GM19023 (cell line): ENCODE results near the gene SMARCE1.

Source experiments
- ATAC-seq: cut with Tn5 transposase; IDR thresholded peaks from one replicate; pipeline ENCODE4 v1.9.1; 2021; ENCODE audit warnings: mild to moderate bottlenecking, moderate library complexity; ENCODE audit not compliant: unreplicated experiment

SMARCE1 gene

DNA sequence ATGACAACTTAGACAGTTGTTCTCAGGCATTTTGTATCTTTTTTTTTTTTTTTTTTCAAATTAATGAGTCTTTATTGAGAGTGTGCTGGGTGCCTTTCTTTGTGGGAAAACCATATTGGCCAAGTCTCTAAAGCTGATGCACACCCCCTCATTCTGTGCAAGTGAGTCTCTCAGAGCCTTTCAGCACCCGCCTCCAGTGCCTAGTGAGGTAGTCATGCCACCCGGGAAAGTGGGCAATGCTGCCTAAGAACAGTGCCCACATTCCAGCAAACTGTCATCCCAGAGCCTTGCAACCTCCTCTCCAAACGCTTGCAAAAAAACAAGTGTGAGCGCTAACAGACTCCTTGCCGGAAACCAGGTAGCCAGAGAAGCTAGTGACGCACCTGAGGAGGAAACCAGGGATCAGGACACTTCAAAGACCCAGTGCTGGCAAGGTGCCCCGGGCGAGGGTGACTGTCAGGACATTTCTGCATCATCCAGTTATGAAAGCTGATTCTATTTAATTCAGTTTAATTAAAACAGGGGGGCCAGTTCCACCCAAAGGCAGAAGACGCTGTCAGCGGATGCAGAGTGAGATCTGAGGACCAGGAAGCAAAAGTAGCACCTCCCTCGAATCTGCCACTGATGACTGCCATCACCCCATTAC is 34.9 kb downstream of the SMARCE1 start:
- ATAC-seq: no peak

DNA sequence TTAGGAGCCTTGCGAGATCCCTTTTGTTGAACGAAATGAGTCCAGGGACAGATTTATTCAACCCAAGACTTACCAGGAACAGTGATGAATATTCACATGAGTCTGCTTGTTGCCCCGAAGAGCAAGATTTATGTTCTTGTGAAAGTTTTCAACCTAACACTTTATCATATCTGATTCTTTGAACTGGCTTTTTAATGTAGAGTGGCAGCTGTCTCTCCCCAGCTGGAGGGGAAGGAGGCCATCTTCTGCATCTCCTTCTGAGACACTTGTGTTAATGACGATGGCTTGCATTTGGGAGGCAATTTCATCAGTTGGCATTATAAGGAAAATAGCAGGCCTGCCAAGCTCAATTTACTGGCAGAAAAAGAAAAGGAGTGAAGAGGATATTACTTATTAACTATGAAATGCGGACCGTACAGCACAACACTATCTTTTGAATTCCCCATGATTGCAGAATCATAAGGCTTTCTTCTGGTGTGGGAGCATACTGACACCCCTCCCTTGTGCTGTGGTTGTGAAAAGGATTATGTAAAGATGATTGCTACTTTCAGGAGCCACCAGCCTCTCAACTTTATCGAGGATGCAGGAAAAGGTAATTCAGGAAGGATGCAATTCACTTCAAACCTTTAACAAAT is 35.7 kb downstream of the SMARCE1 start:
- ATAC-seq: no peak

DNA sequence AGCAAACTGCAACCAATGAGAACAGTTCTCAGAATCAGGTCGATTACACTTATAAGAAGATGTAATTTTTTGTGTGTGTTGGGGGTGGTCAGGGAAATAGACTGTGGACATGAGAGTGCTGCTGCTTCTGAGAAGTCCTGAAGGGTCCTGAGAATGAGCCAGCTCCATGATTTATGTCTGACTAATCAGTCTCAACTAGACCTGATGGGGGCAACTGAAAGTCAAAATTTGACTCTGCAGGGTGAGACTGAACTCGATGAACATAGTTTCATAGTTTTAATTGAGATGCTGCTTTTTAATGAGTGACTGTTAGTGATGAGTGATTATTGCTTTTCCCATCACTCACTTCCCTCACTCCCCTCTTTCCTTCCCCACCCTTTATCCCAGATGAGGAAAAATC is 37.3 kb downstream of the SMARCE1 start:
- ATAC-seq: no peak

DNA sequence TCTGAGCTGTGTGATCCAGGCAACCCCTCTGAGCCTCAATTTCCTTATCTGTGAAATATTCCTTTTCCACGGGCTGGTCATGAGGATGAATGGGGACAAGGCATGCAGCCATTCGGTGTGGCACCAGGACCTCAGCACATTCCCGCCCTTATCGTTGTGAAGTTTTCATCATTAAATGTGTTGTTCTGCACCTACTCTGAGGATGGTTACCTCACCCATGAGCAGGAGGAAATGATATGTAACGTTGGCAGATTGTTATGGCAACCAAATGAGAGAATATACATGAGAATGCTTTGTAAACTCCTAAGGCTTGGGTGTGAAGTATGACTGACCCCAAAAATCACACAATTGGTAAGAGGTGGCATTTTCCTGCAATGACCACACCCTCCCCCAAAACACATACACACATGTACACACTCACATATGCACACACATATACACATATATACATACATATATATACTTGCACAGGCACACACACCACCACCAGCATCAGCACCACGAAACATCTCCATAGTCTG is 39.5 kb downstream of the SMARCE1 start:
- ATAC-seq: no peak

DNA sequence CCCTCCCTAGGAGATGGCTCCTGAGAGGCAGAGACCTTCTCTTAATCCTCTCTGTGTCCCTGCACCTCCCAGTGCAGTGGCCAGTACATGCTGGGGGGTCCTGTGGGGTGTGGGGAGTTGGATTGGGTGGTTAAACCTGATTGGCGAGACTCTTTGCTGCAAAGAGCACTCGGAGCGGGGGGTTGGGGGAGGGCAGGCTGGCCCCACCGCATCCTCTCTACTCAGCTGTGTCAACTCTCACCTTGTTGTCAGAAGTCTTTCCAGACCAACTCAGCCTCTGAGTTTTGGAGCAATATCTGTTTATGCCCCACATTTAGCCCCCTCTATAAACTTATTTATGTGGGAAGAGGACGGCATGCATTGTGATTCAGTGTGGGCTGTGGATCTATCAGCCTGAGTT is 40.0 kb downstream of the SMARCE1 start:
- no peak for ATAC-seq

DNA sequence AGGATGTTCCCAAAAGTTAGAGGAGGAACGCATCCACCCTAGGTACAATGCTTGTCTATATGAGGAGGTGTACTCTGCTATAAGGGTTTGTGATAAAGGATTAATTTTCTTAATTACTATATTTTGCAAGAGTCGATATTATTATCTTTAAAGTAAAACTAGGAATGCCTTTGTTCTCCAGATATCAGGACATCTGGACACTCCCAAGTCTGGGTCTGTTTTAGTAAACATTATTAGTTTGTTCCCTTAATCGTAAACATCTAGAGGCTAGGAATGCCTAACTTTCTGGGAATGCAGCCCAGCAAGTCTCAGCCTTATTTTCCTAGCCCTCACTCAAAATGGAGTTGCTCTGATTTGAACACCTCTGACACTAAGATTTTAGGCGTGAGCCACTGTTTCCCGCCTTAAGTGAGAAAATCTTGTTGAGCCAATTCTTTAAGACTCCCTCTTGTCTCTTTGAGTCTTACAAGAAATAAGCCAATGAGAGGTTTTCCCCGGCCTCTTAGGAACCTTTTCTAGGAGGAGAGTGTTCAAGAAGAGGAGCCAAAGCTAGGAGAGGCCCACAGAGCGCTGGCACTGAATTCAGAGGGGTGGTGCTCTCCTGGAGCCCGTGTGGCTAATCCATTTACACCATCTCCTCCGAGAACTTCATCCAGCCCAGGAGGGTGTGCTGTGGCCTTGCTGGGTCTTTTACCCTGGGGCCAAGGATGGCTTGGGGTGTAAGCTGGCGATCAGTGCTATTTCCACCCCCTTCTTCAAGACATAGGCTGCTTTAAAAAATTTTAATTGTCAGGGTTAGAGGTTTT is 40.9 kb downstream of the SMARCE1 start:
- ATAC-seq: no peak

DNA sequence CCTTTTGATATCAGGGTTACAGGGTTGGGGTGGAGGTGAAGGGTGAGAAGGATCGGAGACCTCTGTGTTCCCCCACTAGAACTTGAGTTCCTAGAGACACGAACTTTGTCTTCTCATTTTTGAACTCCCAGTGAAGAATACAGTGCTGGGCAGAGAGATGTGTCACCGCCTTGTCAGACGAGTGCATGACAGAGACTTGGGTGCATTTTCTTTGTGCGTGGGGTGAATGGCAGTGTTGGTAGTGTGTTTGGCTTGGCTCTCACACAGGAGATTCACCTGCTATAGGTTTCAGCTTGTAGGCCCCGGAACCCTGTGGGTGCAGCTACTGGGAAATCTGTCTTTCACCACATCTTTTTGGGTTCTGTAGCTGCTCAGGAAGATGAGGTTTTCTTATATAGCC is 42.3 kb downstream of the SMARCE1 start:
- ATAC-seq: no peak

DNA sequence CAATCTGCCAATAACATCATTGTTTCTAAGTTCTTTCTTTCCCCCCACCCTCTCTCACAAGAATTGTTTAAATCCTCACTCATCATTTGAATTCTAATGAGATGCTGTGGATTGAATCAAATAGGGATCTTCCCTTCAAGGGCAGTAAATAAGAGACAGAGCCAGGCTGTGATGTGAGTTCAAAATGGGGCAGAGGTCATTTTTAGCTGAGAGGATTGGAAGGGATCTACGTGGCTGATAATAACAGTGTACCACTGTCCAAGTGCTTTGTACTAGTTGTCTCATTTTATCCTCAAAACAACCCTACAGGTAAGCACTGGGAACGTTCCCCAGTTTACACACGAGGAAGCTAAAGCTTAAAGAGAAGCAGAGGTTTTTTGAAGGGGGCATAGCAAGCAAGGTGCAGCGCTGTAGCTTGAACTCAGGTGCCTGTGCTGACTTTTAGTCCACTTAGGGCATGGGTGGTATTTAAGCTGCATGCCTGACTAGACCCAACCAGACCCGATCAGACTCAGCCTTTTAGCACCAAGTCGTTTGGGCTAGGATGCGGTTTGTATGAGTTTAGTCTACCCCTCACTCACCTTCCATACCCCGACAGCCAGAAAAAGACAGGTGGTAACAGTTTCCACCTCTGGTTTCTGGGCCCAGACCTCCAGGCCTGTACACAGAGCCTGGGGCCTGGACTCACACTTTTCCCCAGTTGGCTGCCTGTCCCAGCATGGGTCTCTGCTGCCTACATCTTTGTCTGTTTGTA is 43.1 kb downstream of the SMARCE1 start:
- no peak for ATAC-seq

DNA sequence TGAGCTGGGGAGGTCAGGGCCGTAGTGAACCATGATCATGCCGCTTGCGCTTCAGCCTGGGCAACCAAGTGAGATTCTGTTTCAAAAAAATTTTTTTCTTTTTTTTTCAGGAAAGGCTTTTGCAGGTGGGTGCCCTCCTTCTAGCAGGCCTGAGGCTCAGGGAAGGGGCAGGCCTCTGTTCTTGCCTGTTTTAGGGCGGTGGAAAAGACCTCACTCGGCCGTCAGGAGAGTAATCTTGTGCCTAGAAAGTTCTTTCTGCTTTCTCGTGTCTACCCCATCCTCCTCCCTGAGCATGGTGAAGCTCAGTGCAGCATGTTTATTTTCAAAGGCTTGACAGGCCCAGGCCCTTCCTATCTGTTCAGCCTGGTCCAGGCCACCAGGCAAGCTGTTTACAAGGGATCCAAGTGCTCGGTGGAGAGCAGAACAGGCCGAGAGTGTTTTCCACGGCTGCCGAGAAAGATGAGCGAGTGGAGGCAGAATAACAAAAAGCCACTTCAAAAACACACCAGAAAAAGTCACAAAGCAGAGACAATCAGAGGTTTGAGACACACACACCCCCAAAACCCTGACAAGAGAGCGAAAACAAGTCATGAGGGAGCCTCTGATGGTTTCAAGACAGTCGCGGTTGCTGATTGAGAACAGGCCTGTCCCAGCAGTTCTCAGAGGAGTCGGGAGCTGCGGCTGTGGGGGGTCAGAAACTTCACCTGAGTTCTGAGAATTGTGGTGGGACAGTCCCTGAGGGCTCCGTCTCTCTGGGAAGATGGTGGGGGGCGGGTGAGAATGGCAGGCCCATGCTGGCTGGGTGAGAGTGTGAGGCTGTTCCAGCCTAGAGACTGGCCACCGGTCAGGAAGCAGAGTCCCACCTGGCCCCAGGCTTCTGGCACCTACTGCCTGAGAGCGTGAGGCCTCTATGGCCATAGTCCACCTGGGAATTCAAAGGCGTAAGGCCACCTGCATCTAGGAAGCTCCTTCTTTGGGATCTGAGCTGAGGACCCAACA is 44.9 kb downstream of the SMARCE1 start:
- no peak for ATAC-seq

DNA sequence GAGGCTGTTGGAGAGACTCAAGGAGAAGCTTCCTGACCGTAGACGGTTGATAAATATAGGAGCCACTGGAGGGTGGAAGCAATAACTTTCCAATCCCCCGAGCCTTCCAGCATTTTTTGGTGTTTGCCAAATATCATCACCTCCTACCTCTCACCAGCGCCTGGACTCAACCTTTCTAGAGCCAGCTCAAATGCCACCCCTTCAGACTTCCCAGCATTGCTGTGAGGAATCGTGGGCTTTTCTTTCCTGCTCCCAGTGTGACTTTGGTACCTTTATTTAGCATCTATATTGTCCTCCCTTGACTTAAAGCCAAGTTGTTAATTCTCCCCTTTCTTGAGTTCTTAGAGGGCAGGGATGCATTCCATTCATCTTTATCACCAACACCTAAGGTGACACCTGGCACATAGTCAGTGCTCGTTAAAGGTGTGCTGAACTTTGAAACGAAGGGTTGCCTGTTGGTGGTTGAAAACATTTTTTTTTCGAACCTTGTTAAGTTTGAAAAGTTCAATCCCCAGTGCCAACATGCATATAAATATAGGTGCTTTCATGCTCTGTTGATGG is 47.1 kb downstream of the SMARCE1 start:
- no peak for ATAC-seq

DNA sequence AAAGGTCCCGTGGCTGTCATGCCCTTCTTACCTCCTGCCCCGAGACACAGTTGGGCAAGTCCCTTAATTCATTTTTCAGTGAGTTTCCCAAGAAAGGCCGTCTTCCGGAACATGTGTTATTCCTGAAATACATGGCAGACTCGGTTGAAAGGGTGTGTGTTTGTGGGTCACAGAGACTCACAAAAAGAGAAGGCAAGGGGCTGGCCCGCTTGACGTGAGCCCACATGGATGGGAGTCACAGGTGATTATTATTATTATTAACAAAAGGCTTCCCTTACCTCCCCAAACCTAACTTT is 48.2 kb downstream of the SMARCE1 start:
- ATAC-seq: no peak

DNA sequence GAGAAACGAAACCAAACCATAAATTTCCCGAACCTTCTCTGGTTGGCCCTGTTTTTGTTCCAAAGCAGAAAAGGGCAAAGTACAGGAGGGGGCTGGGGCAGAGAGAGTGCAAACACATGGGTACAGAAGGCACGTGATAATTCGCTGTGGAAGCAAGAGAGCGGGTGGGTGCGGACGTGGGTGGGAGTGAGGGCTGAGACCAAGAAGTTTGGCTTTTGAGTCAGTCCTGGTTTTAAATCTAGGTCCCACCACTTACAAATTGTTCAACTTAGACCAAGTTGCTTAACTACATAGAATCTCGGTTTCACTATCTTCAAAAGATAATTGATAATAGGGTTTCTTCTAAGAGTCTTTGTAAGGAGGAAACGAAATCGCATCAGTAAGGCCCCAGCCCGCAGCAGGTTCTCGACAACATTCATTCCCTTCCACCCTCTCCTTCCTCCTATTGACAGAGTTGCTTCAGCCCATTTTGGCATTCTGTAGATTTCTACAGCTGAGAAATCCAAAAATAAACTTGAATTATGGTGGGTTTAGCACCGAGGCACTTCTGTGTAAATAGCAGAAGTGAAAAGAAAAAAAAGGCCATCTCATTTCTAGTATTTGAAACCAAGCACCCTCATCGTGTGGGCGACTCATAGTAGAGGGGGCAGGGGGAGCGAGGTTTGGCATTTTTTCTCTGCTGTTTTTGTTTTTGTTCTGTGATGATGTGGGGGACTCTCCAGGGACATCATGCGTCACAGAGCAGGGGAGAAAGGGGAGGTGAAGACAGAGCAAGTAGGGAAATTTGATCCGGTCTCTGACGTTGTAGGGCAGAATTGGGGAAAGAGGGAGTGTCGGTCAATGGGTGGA is 48.8 kb downstream of the SMARCE1 start:
- peak; percentile 59 for ATAC-seq

DNA sequence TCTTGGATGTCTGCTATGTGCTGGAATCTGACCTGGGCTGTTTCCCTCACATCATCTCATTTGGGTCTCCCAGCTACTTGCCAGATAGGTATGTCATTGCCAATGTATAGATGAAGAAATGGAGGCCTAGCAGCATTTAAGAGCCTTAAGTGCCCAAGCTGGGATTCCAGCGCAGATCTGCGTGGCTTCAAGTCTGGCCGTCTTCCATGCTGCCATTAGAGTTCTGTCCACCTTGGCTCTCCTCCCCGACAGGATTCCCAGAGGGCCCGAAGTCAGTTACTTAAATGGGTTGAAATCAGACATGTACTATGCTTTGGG is 49.4 kb downstream of the SMARCE1 start:
- ATAC-seq: no peak

DNA sequence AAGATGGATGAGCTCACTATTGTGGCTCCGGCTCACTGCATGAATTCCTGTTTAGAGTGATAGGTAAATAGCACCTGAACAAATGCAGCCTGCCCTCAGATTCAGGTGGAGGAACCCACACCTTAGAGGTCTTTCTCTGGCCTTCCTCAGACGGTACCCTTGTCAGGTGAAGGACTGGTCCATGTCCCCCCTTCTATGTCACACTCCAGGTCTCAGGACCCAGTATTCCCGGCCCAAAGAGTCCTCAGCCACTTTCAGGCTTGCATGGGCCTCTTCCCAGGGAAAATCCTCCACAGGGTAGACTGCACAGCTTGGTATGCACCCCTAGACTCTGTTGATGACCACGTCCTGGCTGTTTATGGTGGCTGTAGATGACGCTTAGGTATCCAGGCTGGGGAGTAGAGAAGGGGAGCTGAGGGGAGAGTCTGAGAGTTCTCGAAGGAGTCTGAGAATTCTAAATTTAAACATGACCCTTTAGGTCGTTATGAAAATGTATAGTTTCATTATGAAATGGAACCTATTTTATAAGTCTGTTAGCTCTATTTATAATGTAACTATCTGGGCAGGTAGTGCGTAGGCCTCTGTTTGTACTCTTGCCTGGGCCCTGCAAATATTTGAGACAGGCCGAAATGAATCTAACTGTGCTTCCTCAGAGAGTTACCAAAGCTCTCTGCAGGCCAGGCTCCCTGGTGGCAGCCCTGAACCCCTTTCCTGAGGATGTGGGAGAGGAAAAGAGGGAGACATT is 49.9 kb downstream of the SMARCE1 start:
- ATAC-seq: no peak

DNA sequence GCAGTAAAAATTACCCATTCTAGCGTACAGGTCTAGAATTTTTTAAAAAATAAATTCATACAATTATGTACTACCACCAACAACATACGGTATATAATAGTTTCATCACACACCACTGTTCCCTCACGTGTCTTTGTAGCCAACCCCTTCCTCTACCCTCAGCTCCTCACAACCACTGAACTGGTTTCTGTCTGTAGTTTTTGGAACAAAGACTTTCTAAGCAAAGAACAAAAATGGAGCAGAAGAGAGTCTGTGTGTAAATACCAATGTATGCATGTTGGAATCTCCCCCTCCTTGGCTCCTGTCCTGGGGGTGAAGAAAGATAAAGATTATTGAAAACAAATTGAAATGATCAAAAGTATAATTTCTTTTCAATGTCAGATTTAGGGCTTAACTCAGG is 50.5 kb downstream of the SMARCE1 start:
- ATAC-seq: no peak

DNA sequence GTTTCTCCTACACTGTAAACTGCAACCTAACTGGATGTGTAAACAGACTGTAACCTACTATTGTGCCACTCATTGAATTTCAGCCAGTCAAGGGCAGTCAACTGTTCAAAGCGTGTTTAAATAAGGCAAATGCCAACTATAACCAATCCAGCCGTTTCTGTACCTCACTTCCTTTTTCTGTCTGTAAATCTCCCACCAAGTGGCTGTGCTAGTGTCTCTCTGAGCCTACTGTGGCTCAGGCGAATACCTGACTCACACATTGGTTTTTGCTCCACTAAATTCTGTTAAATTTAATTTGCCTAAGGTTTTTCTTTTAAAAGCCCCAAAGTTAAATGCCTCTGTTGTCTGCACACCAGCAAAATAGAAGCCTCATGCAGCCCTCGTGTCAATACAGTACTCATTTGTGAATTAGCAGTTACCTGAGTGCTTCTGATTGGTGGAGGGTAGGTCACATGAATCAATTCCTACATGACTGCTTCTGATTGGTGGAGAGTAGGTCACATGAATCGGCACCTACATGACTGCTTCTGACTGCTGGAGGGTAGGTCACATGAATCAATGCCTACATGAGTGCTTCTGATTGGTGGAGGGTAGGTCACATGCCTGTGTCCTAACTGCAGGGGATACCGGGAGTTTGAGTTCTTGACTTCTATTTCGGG is 51.2 kb downstream of the SMARCE1 start:
- no peak for ATAC-seq

DNA sequence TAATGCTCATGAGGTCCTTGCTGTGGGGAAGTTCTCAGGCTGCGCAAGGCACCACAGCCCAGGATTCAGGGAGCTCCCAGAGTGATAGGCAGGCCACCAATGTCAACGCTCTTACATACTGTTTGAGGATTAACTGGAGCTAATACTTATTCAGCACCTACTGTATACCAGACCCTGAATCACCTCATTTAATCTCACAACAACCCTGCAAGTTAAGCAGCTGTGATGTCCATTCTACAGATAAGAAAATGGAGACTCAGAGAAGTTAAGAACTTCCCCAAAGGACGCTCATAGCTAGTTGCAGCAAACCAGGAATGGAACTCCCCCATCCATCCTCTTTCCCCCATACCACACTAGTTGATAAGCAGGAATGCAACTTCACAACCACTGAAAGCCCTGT is 56.9 kb downstream of the SMARCE1 start:
- ATAC-seq: no peak

DNA sequence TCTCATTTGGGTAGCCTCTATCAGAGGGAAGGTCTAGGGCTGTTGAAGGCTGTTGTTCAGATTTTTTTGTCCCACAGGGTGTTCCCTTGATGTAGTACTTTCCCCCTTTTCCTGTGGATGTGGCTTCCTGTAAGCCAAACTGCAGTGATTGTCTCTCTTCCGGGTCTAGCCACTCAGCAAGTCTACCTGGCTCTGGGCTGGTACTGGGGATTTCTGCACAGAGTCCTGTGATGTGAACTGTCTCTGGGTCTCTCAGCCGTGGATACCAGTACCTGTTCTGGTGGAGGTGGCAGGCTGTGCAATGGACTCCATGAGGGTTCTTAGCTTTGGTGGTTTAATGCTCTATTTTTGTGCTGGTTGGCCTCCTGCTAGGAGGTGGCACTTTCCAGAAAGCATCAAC is 59.1 kb downstream of the SMARCE1 start:
- ATAC-seq: no peak
